G401.6 (cell line): ENCODE data around the gene CLNS1A.
"Not testable (repeated sequence)": the region's sequence is repeated elsewhere in the genome, so short reads cannot be mapped to it uniquely, and the experiment has no call there.

ENCODE experiments used
- FAIRE-seq: peaks from 2 replicates; lab custom pipeline; 2012; peaks lifted over from hg19 to GRCh38; lab: Jason Lieb, UNC

CLNS1A gene

GRCh38 chr11:77619576-77620198 lies 17.9 kb downstream of the CLNS1A start:
- peak; percentile 91 for FAIRE-seq

- FAIRE-seq, result no peak
These were observed 19.7 kb downstream of the CLNS1A start for GRCh38 chr11:77617892-77618291.

GRCh38 chr11:77611921-77612320 lies 25.7 kb downstream of the CLNS1A start:
- FAIRE-seq, result no peak

- no peak for FAIRE-seq
These were observed 28.4 kb downstream of the CLNS1A start for GRCh38 chr11:77609234-77609633.

GRCh38 chr11:77604281-77604680 lies 33.3 kb downstream of the CLNS1A start:
- FAIRE-seq, result no peak

GRCh38 chr11:77602381-77603088 lies 35.1 kb downstream of the CLNS1A start:
- FAIRE-seq, result no peak

GRCh38 chr11:77598195-77598594 lies 39.4 kb downstream of the CLNS1A start:
- FAIRE-seq, result no peak

- FAIRE-seq, result no peak
These were observed 41.0 kb downstream of the CLNS1A start for GRCh38 chr11:77596626-77597025.

GRCh38 chr11:77593883-77594282 lies 43.7 kb downstream of the CLNS1A start:
- FAIRE-seq, result no peak

GRCh38 chr11:77592727-77593126 lies 44.9 kb downstream of the CLNS1A start:
- FAIRE-seq, result no peak

- no peak for FAIRE-seq
These were observed 47.3 kb downstream of the CLNS1A start for GRCh38 chr11:77590194-77590782.

GRCh38 chr11:77589521-77590193 lies 47.9 kb downstream of the CLNS1A start, which contains the start of gene AQP11:
TSS of gene AQP11 (plus strand) at chr11:77589953. CDS start at chr11:77589993, 40 bp downstream.
- FAIRE-seq, result no peak

GRCh38 chr11:77589181-77589520 lies 48.4 kb downstream of the CLNS1A start:
- no peak for FAIRE-seq

GRCh38 chr11:77580712-77581337 lies 56.8 kb downstream of the CLNS1A start:
- FAIRE-seq, result peak; percentile 85

- not testable (repeated sequence) for FAIRE-seq
These were observed 62.2 kb downstream of the CLNS1A start for GRCh38 chr11:77575428-77575827.

GRCh38 chr11:77570896-77571295 lies 66.7 kb downstream of the CLNS1A start:
- FAIRE-seq, result not testable (repeated sequence)

- no peak for FAIRE-seq
These were observed 67.9 kb downstream of the CLNS1A start for GRCh38 chr11:77569676-77570070.

GRCh38 chr11:77568916-77569675 lies 68.5 kb downstream of the CLNS1A start:
- no peak for FAIRE-seq

- no peak for FAIRE-seq
These were observed 69.3 kb downstream of the CLNS1A start for GRCh38 chr11:77568306-77568705.
